Activated CD4-positive, alpha-beta memory T cell treated with anti-CD3 and anti-CD28 coated beads for 36 hours (primary cell): Measurements from ENCODE around the gene PNKP. TPM values are rescaled to one million over a fixed set of nuclear protein-coding genes. Genes with fewer than 3 reads are reported as not detected.
A peak's percentile ranks its signal among the peaks of the same experiment; 100 is the strongest.

Experiments
- CTCF ChIA-PET: fragments of 350-600 bp; sonication (Branson Sonifier 250); formaldehyde crosslinking; loops from one replicate; lab custom pipeline; 2021; ENCODE audit warnings: antibody characterized with exemption, inconsistent platforms; lab: Charles Lee
- POLR2A ChIA-PET: fragments of 350-600 bp; sonication (Branson Sonifier 250); formaldehyde crosslinking; loops from one replicate; lab custom pipeline; 2021; ENCODE audit warnings: antibody characterized with exemption; lab: Charles Lee
- DNase-seq: peaks from one replicate; pipeline ENCODE4 v3.0.0-alpha.2; 2020
- H3K27ac Mint-ChIP-seq: one replicate; pipeline ENCODE4 v1.8.0; 2021; ENCODE audit warnings: mixed read lengths
- H3K27me3 Mint-ChIP-seq: one replicate; pipeline ENCODE4 v1.8.0; 2021; ENCODE audit warnings: mixed read lengths
- H3K36me3 Mint-ChIP-seq: one replicate; pipeline ENCODE4 v1.8.0; 2021; ENCODE audit warnings: mixed read lengths
- H3K4me1 Mint-ChIP-seq: one replicate; pipeline ENCODE4 v1.8.0; 2021; ENCODE audit warnings: low read depth, mixed read lengths
- H3K4me3 Mint-ChIP-seq: one replicate; pipeline ENCODE4 v1.8.0; 2021; ENCODE audit warnings: mild to moderate bottlenecking, mixed read lengths
- H3K9me3 Mint-ChIP-seq: one replicate; pipeline ENCODE4 v1.8.0; 2021; ENCODE audit warnings: mixed read lengths
- intact Hi-C: fragments of 100-400 bp; cut with micrococcal nuclease; formaldehyde crosslinking; loops from one replicate; pipeline ENCODE4 v1.15.1; 2023
- total RNA-seq, 2 experiments: library from RNA; stranded (reverse); gene quantifications; one replicate each; pipeline ENCODE4 v1.2.3, GENCODE V29; 2021

Gene PNKP
- total RNA-seq, 2 experiments from 2014 or later, result 88.7 to 98.6 TPM

GRCh38 chr19:49904136-49904535, 36.8 kb upstream of the PNKP start:
- Mint-ChIP-seq H3K36me3 (peaks cover 33% of the 10 kb centered on the region), H3K4me3 (no peak overlapping the region), H3K9me3 (no peaks in the 10 kb centered on the region), H3K27ac (peak overlapping the region; percentile 49), H3K4me1 (peaks cover 49% of the 10 kb centered on the region), H3K27me3 (no peaks in the 10 kb centered on the region)
- ChIA-PET CTCF (no interaction called here), POLR2A (no interaction called here)
- intact Hi-C loops, result no loop called here
- no peak for DNase-seq

- H3K4me1 Mint-ChIP-seq, result peaks cover 62% of the 10 kb centered on the region
- peak within 1 kb of the TSS; percentile 100 for H3K27ac Mint-ChIP-seq
- CTCF ChIA-PET, result interaction anchor here (1.0 to 1.4 kb wide), 2 partner anchors 15 to 345 kb away, joined by 3 to 14 read pairs; no protein-coding TSS in a partner anchor
- peak within 1 kb of the TSS; percentile 87 for H3K4me3 Mint-ChIP-seq
- POLR2A ChIA-PET, result interaction anchor here (1.0 to 7.2 kb wide), 8 partner anchors 10 to 257 kb away, joined by 4 to 77 read pairs (median 6); partner anchors contain the start of genes AKT1S1, ATF5, NUP62 and TBC1D17
- peaks cover 33% of the 10 kb centered on the region for H3K36me3 Mint-ChIP-seq
- peak; percentile 87 for DNase-seq
- no peaks in the 10 kb centered on the region for H3K27me3 Mint-ChIP-seq
- no peaks in the 10 kb centered on the region for H3K9me3 Mint-ChIP-seq
- intact Hi-C loops, result loop anchor here (1.0 to 2.0 kb wide), 5 partner anchors 14 to 46 kb away; partner anchors contain the start of genes AKT1S1, ATF5, NUP62 and PTOV1
These were observed 29.7 kb upstream of the PNKP start, which contains the start of gene IL4I1 for GRCh38 chr19:49896863-49897621. Gene IL4I1 (minus strand): TSS chr19:49896887. CDS start chr19:49896160, 727 bp downstream.

- H3K36me3 Mint-ChIP-seq, result peaks cover 43% of the 10 kb centered on the region
- intact Hi-C loops, result loop anchor here (2.0 kb wide), 1 partner anchor 45 kb away; the partner anchor contains the start of gene PTOV1
- no peaks in the 10 kb centered on the region for H3K9me3 Mint-ChIP-seq
- H3K27ac Mint-ChIP-seq, result peak overlapping the region; percentile 100
- POLR2A ChIA-PET, result interaction anchor here (0.6 to 7.2 kb wide), 7 partner anchors 13 to 1430 kb away, joined by 5 to 77 read pairs (median 7); partner anchors contain the start of genes AKT1S1, ATF5, NUP62 and TBC1D17
- peak overlapping the region; percentile 87 for H3K4me3 Mint-ChIP-seq
- CTCF ChIA-PET, result interaction anchor here (1.3 to 2.8 kb wide), 2 partner anchors 16 to 26 kb away, joined by 3 to 15 read pairs; no protein-coding TSS in a partner anchor
- DNase-seq, result peak; percentile 83
- no peaks in the 10 kb centered on the region for H3K27me3 Mint-ChIP-seq
- H3K4me1 Mint-ChIP-seq, result peaks cover 71% of the 10 kb centered on the region
These were observed 28.4 kb upstream of the PNKP start for GRCh38 chr19:49895566-49896297.

GRCh38 chr19:49894879-49895565, 27.6 kb upstream of the PNKP start:
- ChIA-PET POLR2A (interaction anchor here (0.6 to 7.2 kb wide), 7 partner anchors 13 to 1430 kb away, joined by 3 to 77 read pairs (median 7); partner anchors contain the start of genes AKT1S1, ALDH16A1, ATF5 and NUP62), CTCF (interaction anchor here (1.2 to 2.8 kb wide), 4 partner anchors 16 to 90 kb away, joined by 3 to 15 read pairs (median 5); no protein-coding TSS in a partner anchor)
- H3K4me3 Mint-ChIP-seq, result peak overlapping the region; percentile 87
- peaks cover 47% of the 10 kb centered on the region for H3K36me3 Mint-ChIP-seq
- peak overlapping the region; percentile 100 for H3K27ac Mint-ChIP-seq
- peak; percentile 87 for DNase-seq
- H3K27me3 Mint-ChIP-seq, result no peaks in the 10 kb centered on the region
- intact Hi-C loops, result no loop called here
- peaks cover 75% of the 10 kb centered on the region for H3K4me1 Mint-ChIP-seq
- H3K9me3 Mint-ChIP-seq, result no peaks in the 10 kb centered on the region

- Mint-ChIP-seq H3K36me3 (peaks cover 55% of the 10 kb centered on the region), H3K27ac (peak overlapping the region; percentile 100), H3K27me3 (no peaks in the 10 kb centered on the region), H3K4me1 (peaks cover 78% of the 10 kb centered on the region), H3K4me3 (peak overlapping the region; percentile 87), H3K9me3 (no peaks in the 10 kb centered on the region)
- DNase-seq, result peak; percentile 49
- ChIA-PET POLR2A (interaction anchor here (1.0 to 7.2 kb wide), 5 partner anchors 12 to 441 kb away, joined by 3 to 77 read pairs (median 7); partner anchors contain the start of genes ALDH16A1, ATF5 and NUP62), CTCF (interaction anchor here (1.2 to 2.8 kb wide), 3 partner anchors 17 to 90 kb away, joined by 4 to 15 read pairs (median 6); no protein-coding TSS in a partner anchor)
- intact Hi-C loops, result no loop called here
These were observed 26.8 kb upstream of the PNKP start for GRCh38 chr19:49894011-49894664.

GRCh38 chr19:49892716-49893115, 25.3 kb upstream of the PNKP start:
- H3K4me3 Mint-ChIP-seq, result peak overlapping the region; percentile 52
- intact Hi-C loops, result no loop called here
- CTCF ChIA-PET, result no interaction called here

GRCh38 chr19:49891393-49891792, 24.0 kb upstream of the PNKP start:
- Mint-ChIP-seq H3K4me1 (peaks cover 62% of the 10 kb centered on the region), H3K36me3 (peaks cover 63% of the 10 kb centered on the region), H3K27me3 (no peaks in the 10 kb centered on the region), H3K27ac (peak overlapping the region; percentile 58), H3K9me3 (no peaks in the 10 kb centered on the region), H3K4me3 (no peak overlapping the region)
- ChIA-PET CTCF (interaction anchor here (1.1 to 2.5 kb wide), 2 partner anchors 10 to 28 kb away, joined by 3 to 7 read pairs; no protein-coding TSS in a partner anchor), POLR2A (interaction anchor here (0.5 to 7.2 kb wide), 4 partner anchors 10 to 58 kb away, joined by 3 to 77 read pairs (median 3); no protein-coding TSS in a partner anchor)
- DNase-seq, result no peak
- intact Hi-C loops, result no loop called here

More at GRCh38 chr19:49892716-49893115, 25.3 kb upstream of the PNKP start:
- Mint-ChIP-seq H3K36me3 (peaks cover 63% of the 10 kb centered on the region), H3K27ac (peak overlapping the region; percentile 70), H3K4me1 (peaks cover 75% of the 10 kb centered on the region), H3K9me3 (no peaks in the 10 kb centered on the region), H3K27me3 (no peaks in the 10 kb centered on the region)
- POLR2A ChIA-PET, result interaction anchor here (5.9 to 7.2 kb wide), 2 partner anchors 19 to 36 kb away, joined by 62 to 77 read pairs; partner anchors contain the start of genes ATF5 and NUP62
- no peak for DNase-seq

DNA sequence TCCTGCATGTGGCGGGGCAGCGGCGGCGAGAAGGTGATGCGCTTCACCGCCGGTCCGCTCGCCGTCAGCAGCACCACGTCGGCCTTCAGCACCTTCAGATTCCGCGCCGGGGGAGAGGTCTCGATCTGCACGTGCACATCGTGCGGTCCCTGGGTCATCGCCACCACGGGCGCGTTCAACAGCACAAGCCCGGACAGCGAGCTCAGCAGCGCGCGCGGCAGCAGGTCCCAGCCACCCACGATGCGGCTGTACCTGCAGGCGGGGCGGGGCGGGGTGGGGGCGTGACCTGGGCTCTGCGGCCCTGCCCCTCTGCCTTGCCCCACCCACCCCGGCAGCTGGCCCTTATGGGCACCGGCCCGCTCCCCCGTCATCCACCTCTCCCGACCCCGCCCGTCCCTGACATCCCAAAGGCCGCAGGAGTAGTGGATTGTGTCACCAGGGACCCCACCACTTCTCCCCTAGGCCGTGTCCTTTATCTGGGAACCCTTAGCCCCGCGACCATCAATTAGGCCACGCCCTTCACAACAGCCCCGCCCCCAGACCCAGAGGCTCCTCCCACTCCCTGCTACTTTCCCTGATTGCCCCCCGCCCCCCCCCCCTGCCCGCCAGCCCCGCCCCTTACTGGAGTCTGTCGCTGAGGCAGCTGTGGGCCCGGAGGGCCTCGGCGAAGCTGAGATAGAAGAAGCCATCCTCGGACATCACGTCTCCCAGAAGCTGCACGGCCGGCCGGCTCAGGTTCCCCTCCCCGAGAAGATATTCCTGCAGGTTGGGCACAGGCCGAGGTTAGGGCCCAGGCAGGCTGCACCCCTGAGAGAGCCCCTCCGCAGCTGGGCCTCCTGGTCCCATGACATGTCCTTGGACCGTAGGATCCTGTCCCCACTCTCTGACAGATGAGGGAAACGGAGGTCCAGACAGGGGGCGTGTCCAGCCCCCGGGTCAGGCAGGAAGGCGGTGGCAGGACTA, 23.3 kb upstream of the PNKP start:
- Mint-ChIP-seq H3K36me3 (peaks cover 63% of the 10 kb centered on the region), H3K27ac (peak overlapping the region; percentile 76), H3K4me1 (peaks cover 54% of the 10 kb centered on the region), H3K4me3 (peak overlapping the region; percentile 69), H3K27me3 (no peaks in the 10 kb centered on the region), H3K9me3 (no peaks in the 10 kb centered on the region)
- intact Hi-C loops, result loop anchor here (1.0 kb wide), 2 partner anchors 12 to 93 kb away; no protein-coding TSS in a partner anchor
- peak; percentile 83 for DNase-seq
- POLR2A ChIA-PET, result interaction anchor here (0.5 to 7.2 kb wide), 8 partner anchors 9 to 190 kb away, joined by 3 to 77 read pairs (median 3); partner anchors contain the start of genes AKT1S1, NUP62 and TBC1D17
- CTCF ChIA-PET, result interaction anchor here (0.6 to 2.5 kb wide), 6 partner anchors 9 to 174 kb away, joined by 3 to 11 read pairs (median 4); partner anchors contain the start of genes AKT1S1 and TBC1D17

DNA sequence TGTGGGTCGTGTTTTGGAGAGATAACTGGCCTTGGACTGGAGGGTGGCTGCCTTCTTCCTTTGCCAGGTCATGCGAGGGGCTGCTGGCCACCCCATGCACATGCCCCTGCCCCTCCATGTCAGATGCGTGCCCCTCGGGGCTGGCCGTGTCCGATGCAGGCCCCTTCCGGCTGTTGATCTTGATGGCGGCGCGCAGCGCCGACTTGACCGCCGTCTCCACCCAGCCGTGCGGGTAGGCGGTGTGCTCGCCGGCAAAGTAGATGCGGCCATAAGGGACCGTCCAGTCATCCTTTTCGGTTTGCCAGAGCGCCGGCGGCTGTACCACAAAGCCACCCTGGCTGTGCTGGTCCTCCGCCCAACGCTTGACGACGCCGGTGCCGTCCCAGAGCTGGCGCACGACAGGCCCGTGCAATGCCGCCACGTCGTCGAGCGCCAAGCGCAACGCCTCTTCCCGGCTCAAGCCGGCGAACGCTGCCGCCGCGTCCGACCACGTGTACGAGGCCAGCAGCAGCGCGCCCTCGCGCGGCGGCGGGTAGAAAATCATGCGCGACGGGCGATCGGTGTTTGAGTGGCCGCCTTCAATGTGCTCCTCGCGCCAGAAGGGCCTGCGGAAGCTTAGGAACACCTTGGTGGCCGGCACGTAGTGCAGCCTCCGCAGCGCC, 22.4 kb upstream of the PNKP start:
- Mint-ChIP-seq H3K36me3 (peaks cover 62% of the 10 kb centered on the region), H3K4me3 (peak overlapping the region; percentile 69), H3K9me3 (no peaks in the 10 kb centered on the region), H3K4me1 (peaks cover 46% of the 10 kb centered on the region), H3K27me3 (no peaks in the 10 kb centered on the region), H3K27ac (peak overlapping the region; percentile 76)
- peak; percentile 84 for DNase-seq
- POLR2A ChIA-PET, result interaction anchor here (0.6 to 1.2 kb wide), 6 partner anchors 13 to 40 kb away, joined by 3 to 6 read pairs (median 3); partner anchors contain the start of genes AKT1S1, NUP62 and TBC1D17
- intact Hi-C loops, result loop anchor here (1.0 kb wide), 2 partner anchors 12 to 93 kb away; no protein-coding TSS in a partner anchor
- CTCF ChIA-PET, result interaction anchor here (0.8 to 2.5 kb wide), 5 partner anchors 9 to 38 kb away, joined by 4 to 11 read pairs (median 5); partner anchors contain the start of genes AKT1S1 and TBC1D17
